Activated CD4-positive, alpha-beta T cell treated with anti-CD3 and anti-CD28 coated beads for 24 hours (primary cell): ENCODE measurements around the gene TMEM178A.

Experiments
- DNase-seq, 2 donors: peaks; one replicate each; pipeline ENCODE4 v3.0.0-alpha.2; 2020; ENCODE audit warnings: low read depth in 2 of 2

TMEM178A gene

DNA sequence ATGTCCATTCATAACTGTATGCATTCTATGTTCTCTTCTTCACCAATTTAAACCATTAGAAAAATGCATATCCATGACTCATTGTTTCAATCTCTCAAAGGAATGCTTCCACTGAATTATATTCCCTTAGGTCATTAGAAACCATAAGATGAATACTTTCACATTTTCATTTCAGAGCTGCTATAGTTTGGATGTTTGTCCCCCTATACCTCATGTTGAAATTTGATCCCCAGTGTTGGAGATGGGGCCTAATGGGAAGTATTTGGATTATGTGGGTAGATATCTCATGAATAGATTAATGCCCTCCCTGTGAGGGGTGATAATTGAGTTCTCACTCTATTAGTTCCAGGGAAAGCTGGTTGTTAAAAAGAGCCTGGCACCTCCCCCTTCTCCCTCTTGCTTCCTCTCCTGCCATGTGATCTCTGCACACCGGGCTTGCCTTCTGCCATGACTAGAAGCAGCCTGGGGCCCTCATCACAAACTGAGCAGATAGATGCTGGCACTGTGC lies 77.6 kb downstream of the TMEM178A start:
- DNase-seq: no peak

GRCh38 chr2:39755466-39755865 lies 89.7 kb downstream of the TMEM178A start:
- DNase-seq: no peak

DNA sequence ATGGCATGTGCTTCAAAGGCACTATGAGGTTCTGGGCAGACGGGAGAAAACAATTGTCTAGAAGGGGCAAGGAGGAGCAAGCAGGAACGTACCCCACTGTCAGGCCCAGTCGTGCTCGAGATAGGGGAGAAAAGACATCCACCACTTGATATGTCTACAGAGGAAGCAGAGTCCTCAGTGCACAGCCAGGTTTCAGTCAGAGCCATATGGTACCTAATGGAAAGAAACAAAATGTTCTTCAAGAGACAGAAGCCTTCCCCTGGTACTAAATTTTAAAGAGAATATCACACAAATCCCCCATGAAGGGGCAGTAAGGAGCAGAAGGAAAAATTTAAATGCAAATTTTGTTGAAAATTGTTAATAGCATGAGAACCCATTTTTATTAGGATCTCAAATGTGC lies 91.4 kb downstream of the TMEM178A start:
- no peak for DNase-seq

DNA sequence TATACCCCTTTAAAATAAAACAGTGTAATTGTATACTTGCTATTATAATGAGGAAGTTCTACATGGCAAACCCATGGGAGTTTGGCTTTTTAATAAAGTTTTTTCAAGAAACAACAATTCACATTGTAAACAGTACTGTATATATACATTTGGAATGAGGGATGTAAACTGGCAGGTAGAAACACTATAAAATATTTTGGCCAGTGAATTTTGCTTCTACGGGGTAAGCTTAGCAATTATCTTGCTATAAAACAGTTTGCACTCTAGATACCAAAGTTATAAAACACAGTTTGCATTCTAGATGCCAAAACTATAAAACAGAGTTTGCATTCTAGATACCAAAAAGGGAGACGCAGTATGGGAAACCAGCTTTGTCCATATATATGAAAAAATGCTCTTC lies 96.7 kb downstream of the TMEM178A start:
- DNase-seq: no peak
